Measurements from ENCODE around the gene STK16.
"Not testable (repeated sequence)": the region's sequence is repeated elsewhere in the genome, so short reads cannot be mapped to it uniquely, and the experiment has no call there.

STK16 gene

GRCh38 chr2:219245148-219245898, at the start of gene STK16, which contains the start of gene GLB1L:
Gene STK16 (plus strand): TSS chr2:219245479. CDS start chr2:219246000, 521 bp downstream.
Gene GLB1L (minus strand): TSS chr2:219245444. CDS start chr2:219243573, 1,871 bp downstream.
- peak within 1 kb of the TSS; percentile 85 for H3K4me3 ChIP-seq (ENCODE audit: low read length)
- H3K27me3 ChIP-seq (ENCODE audit: control insufficient read depth, insufficient read depth, low read length) = no peaks in the 10 kb centered on the region
- peak within 1 kb of the TSS; percentile 92 for H3K9ac ChIP-seq (ENCODE audit: low read length)
- peaks cover 24% of the 10 kb centered on the region for H3K4me1 ChIP-seq (ENCODE audit: control insufficient read depth, insufficient read depth, low read length)
- H3K27ac ChIP-seq (ENCODE audit: low read depth, low read length) = peak within 1 kb of the TSS; percentile 94
- peaks cover 3% of the 10 kb centered on the region for H3K36me3 ChIP-seq (ENCODE audit: control insufficient read depth, insufficient read depth, low read length)

GRCh38 chr2:219197388-219197787, 47.9 kb upstream of the STK16 start:
- no peak overlapping the region for H3K4me3 ChIP-seq (ENCODE audit: low read length)
- H3K27ac ChIP-seq (ENCODE audit: low read depth, low read length) = no peak overlapping the region
- H3K9ac ChIP-seq (ENCODE audit: low read length) = no peak overlapping the region
- no peaks in the 10 kb centered on the region for H3K27me3 ChIP-seq (ENCODE audit: control insufficient read depth, insufficient read depth, low read length)
- H3K4me1 ChIP-seq (ENCODE audit: control insufficient read depth, insufficient read depth, low read length) = no peaks in the 10 kb centered on the region
- no peaks in the 10 kb centered on the region for H3K36me3 ChIP-seq (ENCODE audit: control insufficient read depth, insufficient read depth, low read length)

- H3K9ac ChIP-seq (ENCODE audit: low read length) = no peak overlapping the region
- H3K27me3 ChIP-seq (ENCODE audit: control insufficient read depth, insufficient read depth, low read length) = no peaks in the 10 kb centered on the region
- no peaks in the 10 kb centered on the region for H3K36me3 ChIP-seq (ENCODE audit: control insufficient read depth, insufficient read depth, low read length)
- H3K27ac ChIP-seq (ENCODE audit: low read depth, low read length) = no peak overlapping the region
- H3K4me1 ChIP-seq (ENCODE audit: control insufficient read depth, insufficient read depth, low read length) = no peaks in the 10 kb centered on the region
- H3K4me3 ChIP-seq (ENCODE audit: low read length) = no peak overlapping the region
Measured at GRCh38 chr2:219198974-219199373, 46.3 kb upstream of the STK16 start.

GRCh38 chr2:219199470-219200211, 45.6 kb upstream of the STK16 start:
- no peak overlapping the region for H3K27ac ChIP-seq (ENCODE audit: low read depth, low read length)
- no peaks in the 10 kb centered on the region for H3K36me3 ChIP-seq (ENCODE audit: control insufficient read depth, insufficient read depth, low read length)
- no peak overlapping the region for H3K9ac ChIP-seq (ENCODE audit: low read length)

GRCh38 chr2:219200502-219201326, 44.6 kb upstream of the STK16 start:
- H3K27me3 ChIP-seq (ENCODE audit: control insufficient read depth, insufficient read depth, low read length); H3K27ac ChIP-seq (ENCODE audit: low read depth, low read length); H3K36me3 ChIP-seq (ENCODE audit: control insufficient read depth, insufficient read depth, low read length); H3K9ac ChIP-seq (ENCODE audit: low read length); H3K4me1 ChIP-seq (ENCODE audit: control insufficient read depth, insufficient read depth, low read length); H3K4me3 ChIP-seq (ENCODE audit: low read length): not testable (repeated sequence)

More at GRCh38 chr2:219199470-219200211, 45.6 kb upstream of the STK16 start:
- H3K4me3 ChIP-seq (ENCODE audit: low read length) = no peak overlapping the region
- no peaks in the 10 kb centered on the region for H3K27me3 ChIP-seq (ENCODE audit: control insufficient read depth, insufficient read depth, low read length)
- H3K4me1 ChIP-seq (ENCODE audit: control insufficient read depth, insufficient read depth, low read length) = no peaks in the 10 kb centered on the region

GRCh38 chr2:219201331-219201730, 43.9 kb upstream of the STK16 start:
- H3K27ac ChIP-seq (ENCODE audit: low read depth, low read length); H3K27me3 ChIP-seq (ENCODE audit: control insufficient read depth, insufficient read depth, low read length); H3K4me1 ChIP-seq (ENCODE audit: control insufficient read depth, insufficient read depth, low read length); H3K9ac ChIP-seq (ENCODE audit: low read length); H3K36me3 ChIP-seq (ENCODE audit: control insufficient read depth, insufficient read depth, low read length); H3K4me3 ChIP-seq (ENCODE audit: low read length): not testable (repeated sequence)

- Histone ChIP-seq H3K27me3 (ENCODE audit: control insufficient read depth, insufficient read depth, low read length) (no peaks in the 10 kb centered on the region), H3K4me1 (ENCODE audit: control insufficient read depth, insufficient read depth, low read length) (peaks cover 12% of the 10 kb centered on the region), H3K9ac (ENCODE audit: low read length) (no peak overlapping the region), H3K4me3 (ENCODE audit: low read length) (no peak overlapping the region), H3K36me3 (ENCODE audit: control insufficient read depth, insufficient read depth, low read length) (peaks cover 11% of the 10 kb centered on the region), H3K27ac (ENCODE audit: low read depth, low read length) (no peak overlapping the region)
Measured at GRCh38 chr2:219204425-219205164, 40.7 kb upstream of the STK16 start.

GRCh38 chr2:219205165-219205538, 40.1 kb upstream of the STK16 start:
- Histone ChIP-seq H3K4me1 (ENCODE audit: control insufficient read depth, insufficient read depth, low read length) (peaks cover 12% of the 10 kb centered on the region), H3K27me3 (ENCODE audit: control insufficient read depth, insufficient read depth, low read length) (no peaks in the 10 kb centered on the region), H3K36me3 (ENCODE audit: control insufficient read depth, insufficient read depth, low read length) (peaks cover 11% of the 10 kb centered on the region), H3K9ac (ENCODE audit: low read length) (no peak overlapping the region), H3K27ac (ENCODE audit: low read depth, low read length) (no peak overlapping the region), H3K4me3 (ENCODE audit: low read length) (no peak overlapping the region)

- peaks cover 12% of the 10 kb centered on the region for H3K4me1 ChIP-seq (ENCODE audit: control insufficient read depth, insufficient read depth, low read length)
- peak overlapping the region; percentile 98 for H3K9ac ChIP-seq (ENCODE audit: low read length)
- no peaks in the 10 kb centered on the region for H3K27me3 ChIP-seq (ENCODE audit: control insufficient read depth, insufficient read depth, low read length)
- peak overlapping the region; percentile 90 for H3K27ac ChIP-seq (ENCODE audit: low read depth, low read length)
- peaks cover 11% of the 10 kb centered on the region for H3K36me3 ChIP-seq (ENCODE audit: control insufficient read depth, insufficient read depth, low read length)
- peak overlapping the region; percentile 85 for H3K4me3 ChIP-seq (ENCODE audit: low read length)
Measured at GRCh38 chr2:219205981-219206327, 39.3 kb upstream of the STK16 start.

- H3K36me3 ChIP-seq (ENCODE audit: control insufficient read depth, insufficient read depth, low read length) = peaks cover 11% of the 10 kb centered on the region
- H3K9ac ChIP-seq (ENCODE audit: low read length) = peak within 1 kb of the TSS; percentile 98
- H3K27me3 ChIP-seq (ENCODE audit: control insufficient read depth, insufficient read depth, low read length) = no peaks in the 10 kb centered on the region
- H3K27ac ChIP-seq (ENCODE audit: low read depth, low read length) = peak within 1 kb of the TSS; percentile 95
- H3K4me3 ChIP-seq (ENCODE audit: low read length) = peak within 1 kb of the TSS; percentile 85
- H3K4me1 ChIP-seq (ENCODE audit: control insufficient read depth, insufficient read depth, low read length) = peaks cover 12% of the 10 kb centered on the region
Measured at GRCh38 chr2:219206328-219207133, 38.7 kb upstream of the STK16 start, which contains the start of gene ZFAND2B. Gene ZFAND2B (plus strand): TSS chr2:219206782. CDS start chr2:219206988, 206 bp downstream.

Data from rectal smooth muscle tissue (tissue), 1 donor.